NCI-H2227 treated with DMSO at 0.1 percent for 48 hours (cell line): ENCODE results near the gene ICAM2.
"Not testable (repeated sequence)": the region's sequence is repeated elsewhere in the genome, so short reads cannot be mapped to it uniquely, and the experiment has no call there.

Source experiments
- DNase-seq: peaks from one replicate; lab custom pipeline; 2025; lab: John Stamatoyannopoulos, UW

ICAM2 gene

DNA sequence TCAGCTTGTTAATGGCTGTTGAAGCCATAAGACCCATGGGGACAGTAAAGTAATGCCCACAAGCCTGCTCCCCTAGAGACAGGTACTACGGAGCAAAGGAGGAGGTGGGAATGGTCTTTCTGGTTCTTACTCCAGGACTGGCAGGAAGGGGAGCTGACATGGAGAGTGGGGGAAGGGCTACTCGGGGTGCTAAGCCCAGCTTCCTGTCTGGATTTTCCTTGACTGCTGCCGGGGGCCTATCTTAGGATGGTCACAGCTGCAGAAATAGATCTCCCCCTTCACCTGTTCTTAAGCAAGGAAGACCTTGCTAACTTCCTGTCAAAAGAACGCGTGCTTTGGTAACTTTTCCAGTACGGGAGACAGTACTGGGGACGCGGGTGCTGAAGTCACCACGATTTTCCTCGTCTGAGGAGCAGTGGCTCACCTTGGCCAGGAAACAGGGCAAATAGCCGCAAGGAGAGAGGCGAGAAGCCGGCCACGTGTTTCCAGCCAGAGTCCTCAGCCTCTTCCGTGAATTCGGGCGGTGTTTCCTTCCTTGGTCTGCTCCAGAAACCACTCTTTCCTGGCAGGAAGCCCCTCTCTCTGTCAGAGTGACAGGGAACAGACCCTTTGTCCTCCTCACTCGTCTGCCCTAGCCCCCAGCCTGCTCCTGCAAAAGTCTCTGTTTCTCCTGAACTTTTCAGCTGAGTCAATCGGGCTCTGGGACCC, 22.9 kb downstream of the ICAM2 start:
- no peak for DNase-seq

DNA sequence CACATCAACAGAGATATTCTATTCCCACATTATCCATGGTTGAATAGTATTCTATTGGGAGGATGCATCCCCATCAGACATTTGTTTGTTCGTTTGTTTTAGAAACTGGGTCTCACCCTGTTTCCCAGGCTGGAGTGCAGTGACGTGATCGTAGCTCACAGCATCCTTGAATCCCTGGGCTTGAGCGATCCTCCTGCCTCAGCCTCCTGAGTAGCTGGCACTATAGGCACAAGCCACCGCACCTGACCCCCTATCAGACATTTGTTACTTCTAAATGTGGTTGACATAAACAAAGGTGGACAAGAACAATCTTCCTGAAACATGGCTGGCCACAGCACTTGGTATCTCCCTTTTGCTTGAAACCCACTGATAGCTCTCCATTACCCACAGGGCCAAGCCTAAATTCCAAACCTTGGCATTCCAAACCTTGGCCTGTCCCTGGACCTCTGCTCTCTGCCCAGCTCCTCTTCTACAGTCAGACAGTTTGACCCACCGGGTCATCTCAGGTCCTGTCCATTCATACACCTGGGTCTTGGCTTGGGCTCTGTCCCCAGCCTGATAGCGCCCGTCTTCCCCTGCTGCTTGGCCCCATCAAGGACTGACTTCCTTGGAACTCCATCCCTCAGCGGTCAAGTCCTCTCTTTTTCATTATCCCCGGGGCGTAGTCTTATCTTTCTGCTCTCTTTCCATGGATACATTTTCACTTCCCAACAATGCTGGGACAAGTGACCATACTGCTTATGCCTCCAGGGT, 23.8 kb downstream of the ICAM2 start:
- no peak for DNase-seq

DNA sequence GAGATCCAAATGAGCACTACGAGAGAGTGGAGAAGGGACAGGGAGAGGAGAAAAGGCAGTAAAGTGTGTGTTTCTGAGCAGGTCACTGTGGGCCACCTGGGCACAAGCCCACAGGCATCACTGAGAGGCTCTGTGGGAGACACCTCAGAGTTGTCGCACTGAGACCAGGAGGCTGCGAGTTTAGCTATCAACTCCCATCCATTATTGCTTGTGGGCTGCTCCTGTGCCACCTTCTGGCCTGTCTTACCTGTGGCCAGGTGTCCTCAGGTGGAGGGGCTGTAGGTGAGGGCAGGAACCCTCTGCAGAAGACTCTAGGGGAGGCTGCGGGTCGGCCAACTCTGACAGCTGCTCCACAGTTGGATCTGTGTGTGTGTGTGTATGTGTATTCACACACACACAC, 24.8 kb downstream of the ICAM2 start:
- no peak for DNase-seq

DNA sequence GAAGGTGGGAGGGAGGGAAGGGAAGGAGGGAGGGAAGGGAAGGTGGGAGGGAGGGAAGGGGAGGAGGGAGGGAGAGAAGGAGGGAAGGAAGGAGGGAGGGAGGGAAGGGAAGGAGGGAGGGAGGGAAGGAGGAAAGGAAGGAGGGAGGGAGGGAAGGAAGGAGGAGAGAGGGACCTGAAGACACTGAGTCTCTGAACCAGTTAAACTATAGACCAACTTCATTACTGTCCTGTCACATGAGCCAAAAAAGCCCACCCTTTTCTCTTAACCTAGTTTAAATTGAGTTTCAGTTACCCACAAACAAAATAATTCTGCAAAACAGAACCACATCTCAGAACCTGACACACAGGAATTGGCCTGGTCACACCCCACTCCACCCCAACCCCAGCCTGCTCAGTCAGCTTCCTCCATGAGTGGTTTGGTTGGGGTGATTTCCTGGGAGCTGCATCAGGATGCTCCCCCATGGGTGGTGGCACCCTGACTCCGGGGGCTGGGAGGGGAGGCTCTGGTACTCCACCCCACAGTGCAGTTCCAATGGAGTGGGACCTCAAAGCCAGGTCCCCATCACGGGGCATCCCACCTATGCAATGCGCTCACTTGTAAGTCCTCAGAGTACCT, 27.0 kb downstream of the ICAM2 start:
- DNase-seq, result no peak

DNA sequence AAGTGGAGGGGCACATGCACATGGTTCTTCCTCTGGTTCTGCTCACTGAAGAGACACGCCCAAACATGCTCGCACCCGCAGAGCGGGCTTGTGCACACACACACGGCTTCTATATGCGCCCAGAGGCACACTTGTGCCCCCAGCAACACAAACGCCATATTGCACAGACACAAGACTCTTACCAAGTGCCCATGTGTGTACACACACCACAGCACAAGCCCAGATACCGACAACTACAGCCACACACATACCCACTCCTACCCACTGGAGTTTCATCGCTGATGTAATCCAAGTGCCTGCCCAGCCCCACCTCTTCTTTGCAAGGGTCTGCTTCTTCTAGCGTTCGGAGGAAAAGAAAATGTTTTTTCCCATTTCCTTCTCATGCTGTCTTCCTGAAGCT, 28.8 kb downstream of the ICAM2 start:
- DNase-seq, result no peak

DNA sequence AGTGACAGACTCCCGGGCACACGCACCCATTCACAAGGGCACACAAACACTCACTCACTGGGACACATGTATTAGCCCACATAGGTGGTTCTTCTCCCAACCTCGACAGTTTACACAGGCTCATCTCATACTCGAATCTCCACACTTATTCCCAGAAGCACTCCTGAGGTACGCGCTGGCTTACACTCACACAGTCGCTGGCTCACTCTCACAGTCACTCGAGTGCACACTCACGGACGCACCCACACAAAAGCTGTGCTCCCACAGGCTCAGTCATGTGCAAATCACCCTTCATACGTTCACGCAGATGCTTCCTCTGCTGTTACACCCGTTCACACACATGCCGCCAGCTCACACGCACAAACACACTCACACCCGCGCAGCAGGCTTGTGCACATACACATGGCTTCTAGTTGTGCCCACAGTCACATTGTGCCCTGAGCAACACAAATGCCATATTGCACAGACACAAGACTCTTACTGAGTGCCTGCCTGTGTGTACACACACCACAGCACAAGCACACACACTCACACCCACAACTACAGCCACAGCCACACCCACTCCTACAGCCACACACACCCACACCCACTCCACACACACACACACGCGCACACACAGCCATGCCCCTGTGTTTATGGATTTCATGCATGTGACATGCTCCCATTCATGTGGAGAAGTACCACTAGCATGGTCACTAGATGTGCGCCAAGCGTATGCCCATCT, 30.6 kb downstream of the ICAM2 start:
- DNase-seq, result no peak

DNA sequence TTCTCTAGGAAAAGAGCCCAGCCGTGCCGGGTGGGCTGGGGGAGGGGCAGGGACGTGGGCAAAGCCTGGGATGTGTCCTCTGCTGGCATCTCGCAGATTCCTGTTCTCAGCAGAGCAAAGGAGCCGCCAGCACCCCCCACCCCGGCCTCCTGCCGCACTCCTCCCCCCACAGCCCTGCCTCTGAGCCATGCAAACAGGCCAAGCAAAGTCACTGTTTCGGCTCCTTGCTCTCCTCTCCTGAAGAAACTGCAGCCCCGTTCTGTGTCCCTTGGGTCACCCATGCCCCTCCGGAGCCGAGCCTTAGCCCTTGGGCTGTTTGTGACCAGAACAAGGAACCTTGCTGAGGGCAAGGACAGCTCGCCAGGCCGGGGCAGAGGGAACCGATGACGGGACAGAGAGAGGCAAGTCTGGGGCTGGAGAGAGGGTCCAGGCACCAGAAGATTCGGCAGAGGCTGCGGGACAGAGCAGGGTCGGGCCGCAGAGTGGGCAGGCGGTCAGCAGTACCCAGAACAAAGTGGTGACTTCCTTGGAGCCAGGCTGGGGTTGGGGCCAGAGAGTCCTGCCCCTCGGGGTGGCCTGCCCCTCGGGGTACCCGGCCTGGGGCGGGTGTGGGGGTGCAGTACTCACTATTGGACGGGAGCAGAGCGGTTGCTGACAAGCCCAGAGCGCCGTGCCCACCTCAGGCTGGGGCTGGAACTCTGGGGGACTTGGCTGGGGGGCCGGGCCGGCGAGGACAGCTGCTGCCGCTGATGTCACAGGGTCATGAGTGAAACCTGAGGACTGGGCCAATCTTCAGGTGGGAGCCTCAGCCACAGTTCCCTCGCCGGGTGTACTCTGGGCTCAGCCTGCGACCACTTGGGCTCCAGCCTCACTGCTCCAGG, 31.5 kb downstream of the ICAM2 start:
- DNase-seq, result no peak

DNA sequence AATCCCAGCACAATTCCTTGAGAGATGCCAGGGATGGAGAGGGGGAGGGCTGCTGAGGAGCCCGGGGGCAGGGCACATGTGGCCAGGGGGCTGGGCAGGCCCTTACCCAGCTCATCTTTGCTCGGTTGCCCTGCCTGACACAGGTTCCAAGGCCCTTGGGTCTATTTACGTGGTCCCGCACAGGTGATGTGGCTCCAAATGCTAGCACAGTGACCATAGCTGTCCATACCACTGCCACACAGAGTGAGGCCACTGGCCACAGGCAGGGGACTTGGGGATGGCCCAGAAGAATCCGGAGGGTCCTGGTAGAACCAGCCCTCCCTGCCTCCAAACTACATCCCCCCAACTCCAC, 32.3 kb downstream of the ICAM2 start:
- DNase-seq, result no peak

DNA sequence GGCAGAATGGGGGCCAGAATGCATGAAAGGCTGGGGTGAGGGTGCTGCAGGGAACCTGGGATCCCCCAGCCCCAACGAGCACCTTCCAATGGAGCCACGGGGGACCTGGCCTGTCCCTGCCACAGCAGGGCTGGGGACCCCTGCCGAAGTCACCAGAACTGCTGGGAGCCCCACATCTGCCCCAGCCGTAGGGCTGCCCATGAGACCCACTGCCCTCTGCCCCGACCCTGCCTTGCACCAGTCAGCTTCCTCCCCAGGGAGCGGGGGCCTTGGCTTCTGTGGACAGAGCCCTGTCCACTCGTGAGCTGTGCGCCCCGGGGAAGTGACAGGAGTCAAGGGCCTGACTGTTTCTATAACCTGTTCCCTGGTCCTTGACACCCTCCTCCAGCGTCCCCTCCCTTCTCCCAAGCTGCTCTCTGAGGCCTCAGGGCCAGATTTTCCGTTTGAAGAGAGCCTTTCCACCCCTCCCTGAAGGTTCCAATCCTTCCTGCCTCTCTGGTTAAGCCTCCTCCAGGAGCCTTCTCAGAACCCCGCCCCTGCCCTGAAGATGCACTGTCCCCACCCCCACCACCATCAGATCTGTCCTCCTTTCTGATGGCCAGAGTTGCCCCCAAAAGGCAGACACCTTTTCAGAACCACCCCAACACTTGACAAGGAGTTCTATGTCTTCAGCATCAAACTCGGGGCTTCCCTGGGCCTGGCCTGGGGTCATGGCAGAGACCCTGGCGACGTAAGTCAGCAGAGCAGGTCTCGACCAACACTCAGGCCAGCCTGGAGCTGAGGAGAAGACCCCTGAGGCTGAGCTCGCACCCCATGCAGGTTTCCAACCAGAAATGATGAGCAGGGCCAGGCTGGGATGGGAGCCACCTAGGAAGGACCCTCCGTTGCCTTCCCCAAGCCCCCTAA, 33.0 kb downstream of the ICAM2 start:
- DNase-seq, result no peak

DNA sequence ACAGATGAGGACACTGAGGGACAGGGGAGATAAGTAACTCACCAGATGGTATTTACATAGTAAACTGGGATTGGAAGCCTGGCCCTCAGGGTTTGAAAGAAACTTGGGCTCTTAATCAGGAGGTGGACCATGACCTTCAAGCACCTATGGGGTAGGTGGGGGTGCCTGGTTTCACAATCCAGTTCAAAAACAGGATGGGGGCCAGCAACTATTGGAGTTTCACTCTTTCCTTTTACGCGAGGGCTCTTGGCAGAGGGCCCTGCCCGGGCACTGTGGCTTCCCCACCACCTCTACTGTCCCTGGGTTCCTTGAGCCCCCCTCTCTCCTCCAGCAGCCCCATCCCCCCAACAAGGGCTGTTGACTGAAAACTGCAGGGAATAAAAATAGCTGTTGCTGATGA, 33.6 kb downstream of the ICAM2 start:
- no peak for DNase-seq

DNA sequence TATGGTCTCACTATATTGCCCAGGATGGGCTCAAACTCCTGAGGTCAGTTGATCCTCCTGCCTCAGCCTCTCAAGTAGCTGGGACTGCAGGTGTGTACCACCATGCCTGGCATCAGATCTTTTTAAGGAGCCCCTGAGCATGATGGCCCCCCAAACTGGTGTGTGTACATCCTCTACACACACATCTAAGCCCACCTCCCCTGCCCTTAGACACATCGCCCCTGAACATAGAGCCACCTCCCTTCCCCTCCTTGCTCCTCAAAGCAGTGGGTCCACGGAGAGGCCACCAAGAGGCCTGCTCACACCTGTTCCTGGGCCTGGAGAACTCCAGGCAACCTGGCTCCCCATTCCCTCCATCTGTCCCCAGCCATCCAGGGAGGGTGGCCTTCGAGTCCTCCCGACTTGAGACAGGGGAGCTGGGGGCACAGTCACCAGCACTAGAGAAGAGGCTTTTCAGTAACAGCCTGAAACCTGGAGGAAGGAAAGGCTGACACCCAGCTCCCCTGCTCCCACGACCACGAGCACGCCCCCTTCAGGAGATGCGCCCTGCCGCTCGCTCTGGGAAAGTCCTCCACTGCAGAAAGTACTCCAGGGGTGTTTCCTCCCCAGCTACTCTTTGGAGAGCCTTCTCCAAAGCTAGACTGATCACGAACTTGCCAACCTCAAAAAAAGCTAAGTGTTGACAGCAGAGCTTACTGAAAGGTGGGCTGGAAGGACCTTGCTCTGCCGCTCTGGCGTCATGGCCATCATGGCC, 34.9 kb downstream of the ICAM2 start:
- DNase-seq, result no peak

DNA sequence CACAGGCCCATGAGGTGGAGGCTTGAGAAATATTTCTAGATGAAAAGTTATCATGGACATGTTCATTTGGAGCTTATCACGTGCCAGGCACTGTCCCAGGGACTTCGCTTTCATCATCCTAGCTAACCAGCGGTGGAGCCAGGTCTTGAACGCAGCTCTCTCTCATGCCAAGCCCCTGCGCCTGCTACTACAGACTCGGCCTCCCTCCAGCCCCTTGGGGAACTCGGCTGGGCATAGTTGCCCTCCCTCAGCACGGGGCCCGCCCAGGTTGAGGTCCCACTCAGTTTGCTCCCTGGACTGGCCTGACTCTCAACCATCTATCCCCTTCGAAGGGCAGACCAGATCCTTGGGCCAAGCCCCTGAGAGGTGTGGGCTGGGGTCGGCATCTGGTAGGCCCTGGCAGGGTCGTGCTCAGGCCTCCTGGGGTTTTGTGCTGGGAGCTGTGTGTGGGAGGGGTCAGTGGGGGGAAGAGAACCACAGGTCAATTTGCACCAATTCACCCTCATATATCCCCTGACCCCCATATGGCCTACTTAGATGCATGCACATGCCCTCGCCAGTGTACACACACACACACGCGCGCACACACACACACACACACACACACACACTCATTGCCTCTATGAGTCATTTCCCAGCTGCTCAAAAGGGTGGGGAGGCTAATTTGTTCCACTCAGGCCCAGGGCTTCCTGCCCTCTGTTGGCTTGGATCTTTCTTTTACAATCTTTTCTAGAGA, 35.6 kb downstream of the ICAM2 start:
- no peak for DNase-seq

DNA sequence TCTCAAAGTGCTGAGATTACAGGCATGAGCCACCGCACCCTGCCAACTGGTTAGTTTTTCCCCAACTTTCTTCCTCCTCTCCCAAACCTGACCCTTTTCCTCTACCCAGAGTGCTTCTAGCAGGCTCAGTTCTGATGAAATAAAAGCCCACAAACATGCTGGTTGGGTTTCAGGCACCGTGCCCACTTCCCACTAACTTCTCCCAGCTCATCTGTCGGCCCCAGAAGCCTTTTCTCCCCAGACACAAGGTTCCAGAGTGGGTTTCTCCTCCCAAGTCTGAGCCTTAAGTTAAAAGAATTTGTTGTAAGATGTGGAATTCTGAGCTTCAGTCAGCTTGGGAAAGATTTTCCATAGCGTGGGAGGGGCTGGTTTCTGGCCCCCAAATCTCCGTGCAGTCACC, 36.2 kb downstream of the ICAM2 start:
- DNase-seq, result no peak

DNA sequence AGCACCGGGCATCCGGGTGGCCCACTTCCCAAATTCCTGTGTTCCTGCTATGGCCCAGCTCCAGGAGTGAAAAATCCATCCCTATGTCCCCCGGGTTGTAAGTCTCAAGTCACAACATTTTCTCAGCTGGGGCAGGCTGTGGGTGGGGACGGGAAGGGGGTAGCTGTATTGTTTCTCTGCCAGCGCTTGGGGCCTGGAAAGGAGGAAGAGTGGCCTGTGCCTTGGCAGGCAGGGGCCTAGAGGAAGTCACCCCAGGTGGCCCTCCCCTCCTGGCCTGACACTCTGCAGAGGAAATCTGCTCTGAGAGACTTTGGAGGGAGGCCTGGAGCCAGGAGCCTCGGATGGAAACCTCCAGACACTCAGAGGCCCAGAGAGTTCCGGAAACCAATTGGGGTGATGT, 37.1 kb downstream of the ICAM2 start:
- DNase-seq, result no peak

DNA sequence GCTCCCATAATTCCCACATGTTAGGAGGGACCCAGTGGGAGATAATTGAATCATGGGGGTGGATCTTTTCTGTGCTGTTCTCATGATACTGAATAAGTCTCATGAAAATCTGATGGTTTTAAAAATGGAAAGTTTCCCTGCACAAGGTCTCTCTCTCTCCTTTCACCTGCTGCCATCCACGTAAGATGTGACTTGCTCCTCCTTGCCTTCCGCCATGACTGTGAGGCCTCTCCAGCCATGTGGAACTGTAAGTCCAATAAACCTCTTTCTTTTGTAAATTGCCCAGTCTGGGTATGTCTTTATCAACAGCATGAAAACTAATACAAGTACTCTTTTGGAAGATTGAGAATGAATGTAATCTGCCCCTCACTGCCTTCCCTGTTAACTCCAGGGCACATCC, 37.8 kb downstream of the ICAM2 start:
- not testable (repeated sequence) for DNase-seq

DNA sequence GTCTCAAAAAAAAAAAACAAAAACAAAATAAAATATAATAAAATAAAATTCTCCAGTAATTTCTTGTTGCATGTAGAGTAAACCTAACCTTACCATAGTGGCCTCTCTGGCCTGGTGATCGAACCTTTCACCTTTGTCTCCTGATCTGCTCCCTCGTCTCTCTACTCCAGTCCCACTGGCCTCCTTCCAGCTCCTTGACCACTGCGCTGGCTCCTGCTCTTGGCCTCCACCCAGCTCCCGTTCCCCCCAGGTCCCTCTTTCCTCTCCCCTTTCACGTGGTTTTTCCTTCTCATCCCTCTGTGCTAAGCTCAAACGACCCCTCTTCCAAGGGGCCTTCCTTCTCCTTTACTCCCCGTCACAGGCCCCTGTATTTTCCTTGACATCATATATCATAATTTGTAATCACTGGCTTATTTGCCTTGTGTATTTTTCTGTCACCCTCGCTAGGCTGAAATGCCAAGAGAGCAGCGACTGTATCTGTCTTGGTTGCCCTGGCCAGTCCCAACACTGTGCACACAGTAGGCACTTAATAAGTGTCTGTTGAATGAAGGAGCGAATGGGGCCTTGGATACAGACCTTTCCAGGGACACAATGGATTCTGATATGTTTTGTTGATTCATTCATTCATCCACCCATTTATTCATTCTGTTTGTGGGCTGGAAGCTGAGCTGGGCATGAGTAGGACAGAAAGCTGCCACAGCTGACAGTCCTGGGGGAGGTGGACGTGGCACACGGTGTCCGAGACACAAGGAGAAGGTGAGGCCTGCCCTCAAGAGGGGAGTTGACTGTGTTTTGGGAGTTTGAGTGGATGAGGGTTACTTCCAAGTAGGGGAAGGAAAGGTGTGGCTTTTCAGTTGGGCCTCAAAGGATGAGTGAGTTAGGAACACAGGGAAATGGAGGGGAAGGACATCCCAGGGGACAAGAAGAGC, 41.9 kb downstream of the ICAM2 start:
- no peak for DNase-seq

DNA sequence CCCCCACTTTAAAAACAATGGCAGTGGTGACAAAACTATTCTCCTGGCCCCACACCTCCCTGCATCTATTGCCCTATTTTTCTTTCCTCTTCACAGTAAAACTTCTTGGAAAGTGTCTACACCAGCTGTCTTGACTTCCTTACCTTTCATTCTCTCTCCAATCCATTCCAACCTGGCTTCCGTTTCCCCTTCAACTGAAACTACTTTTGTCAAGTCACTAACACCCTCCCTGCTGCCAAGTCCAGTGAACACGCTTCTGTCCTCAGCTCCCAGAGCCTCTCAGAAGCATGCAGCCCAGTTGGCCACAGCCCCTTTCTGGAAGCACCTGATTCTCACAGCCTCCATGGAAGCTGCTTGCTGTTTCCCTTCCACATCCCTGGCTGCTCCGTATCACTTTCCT, 43.7 kb downstream of the ICAM2 start:
- no peak for DNase-seq

DNA sequence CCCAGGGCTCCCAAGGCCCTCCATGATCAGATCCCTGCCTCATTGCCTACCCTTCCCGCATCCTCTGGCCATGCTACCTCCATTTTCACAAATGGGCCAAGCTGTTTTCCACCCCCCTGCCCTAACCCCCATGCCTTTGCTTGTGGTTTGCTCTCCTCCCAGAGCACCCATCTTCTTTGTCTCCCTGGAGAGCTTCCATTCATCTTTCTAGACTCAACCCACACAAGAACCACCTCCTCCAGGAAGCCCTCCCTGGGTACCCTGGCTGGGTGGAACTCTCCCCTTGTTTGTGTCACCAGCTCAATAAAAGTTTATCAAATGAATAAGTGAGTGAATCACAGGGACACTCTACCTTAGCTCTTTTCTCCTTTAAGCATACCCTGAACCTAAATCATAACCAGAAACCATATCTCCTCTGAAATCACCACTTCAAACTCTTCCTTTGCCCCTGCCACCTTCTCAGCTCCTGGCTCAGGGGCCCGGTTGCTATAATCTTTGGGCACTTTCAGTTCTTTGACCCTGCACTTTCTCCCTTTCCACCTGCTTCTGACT, 44.8 kb downstream of the ICAM2 start:
- DNase-seq, result no peak
